GM23338 (cell line): ENCODE data around the gene ANKFN1. TPM values are rescaled to one million over a fixed set of nuclear protein-coding genes. Genes with fewer than 3 reads are reported as not detected.

Source experiments
- ATAC-seq: fragments of 200-7000 bp; cut with Tn5 transposase; 3 replicates; pipeline ENCODE4 v1.9.1; 2020
- DNase-seq: peaks from one replicate; pipeline ENCODE4 v3.0.0-alpha.2; 2015; ENCODE audit warnings: low spot score
- H2AFZ ChIP-seq: fragments of 200-600 bp; sonication (generic); 2 replicates; pipeline ENCODE4 v1.8.0; 2016; ENCODE audit warnings: antibody characterized with exemption, mild to moderate bottlenecking, moderate library complexity
- H3F3A ChIP-seq: fragments of 200-600 bp; sonication (generic); replicated peaks from 2 replicates; pipeline ENCODE4 v1.8.0; 2017; ENCODE audit warnings: antibody characterized with exemption, mixed run types, low read depth
- H3K27ac ChIP-seq: fragments of 200-600 bp; sonication (generic); 2 replicates; pipeline ENCODE4 v1.6.1; 2016; ENCODE audit warnings: low read depth
- H3K27me3 ChIP-seq: fragments of 200-600 bp; sonication (generic); 2 replicates; pipeline ENCODE4 v1.8.0; 2016; ENCODE audit warnings: mild to moderate bottlenecking, mixed run types, moderate library complexity; ENCODE audit not compliant: insufficient read depth
- H3K36me3 ChIP-seq: fragments of 200-600 bp; sonication (generic); 2 replicates; pipeline ENCODE4 v1.8.0; 2016; ENCODE audit warnings: mild to moderate bottlenecking; ENCODE audit not compliant: insufficient read depth
- H3K4me1 ChIP-seq: fragments of 200-600 bp; sonication (generic); 2 replicates; pipeline ENCODE4 v1.8.0; 2016; ENCODE audit warnings: mild to moderate bottlenecking, moderate library complexity; ENCODE audit not compliant: insufficient read depth
- H3K4me2 ChIP-seq: fragments of 200-600 bp; sonication (generic); 2 replicates; pipeline ENCODE4 v1.7.1; 2017; ENCODE audit warnings: mixed run types
- H3K4me3 ChIP-seq: fragments of 200-600 bp; sonication (generic); 2 replicates; pipeline ENCODE4 v1.6.1; 2016; ENCODE audit warnings: mixed run types
- H3K79me2 ChIP-seq: fragments of 200-600 bp; sonication (generic); replicated peaks from 2 replicates; pipeline ENCODE4 v1.8.0; 2017; ENCODE audit warnings: mild to moderate bottlenecking; ENCODE audit not compliant: insufficient read depth
- H3K9me2 ChIP-seq: fragments of 200-600 bp; sonication (generic); 2 replicates; pipeline ENCODE4 v1.8.0; 2017; ENCODE audit not compliant: insufficient read depth
- H4K20me1 ChIP-seq: fragments of 200-600 bp; sonication (generic); replicated peaks from 2 replicates; pipeline ENCODE4 v1.8.0; 2017; ENCODE audit warnings: mild to moderate bottlenecking; ENCODE audit not compliant: insufficient read depth
- H3K27ac Mint-ChIP-seq: 2 replicates; pipeline ENCODE4 v1.8.0; 2020; ENCODE audit warnings: inconsistent platforms, mild to moderate bottlenecking, moderate library complexity, mixed read lengths
- H3K27me3 Mint-ChIP-seq: 3 replicates; pipeline ENCODE4 v1.8.0; 2022; ENCODE audit warnings: low read depth, mild to moderate bottlenecking, moderate library complexity, mixed read lengths, inconsistent platforms; ENCODE audit not compliant: insufficient read depth, poor library complexity
- H3K36me3 Mint-ChIP-seq: 3 replicates; pipeline ENCODE4 v1.8.0; 2021; ENCODE audit warnings: low read depth, mild to moderate bottlenecking, inconsistent platforms, moderate library complexity, mixed read lengths
- H3K4me1 Mint-ChIP-seq: 3 replicates; pipeline ENCODE4 v1.8.0; 2020; ENCODE audit warnings: mild to moderate bottlenecking, inconsistent platforms, mixed read lengths
- H3K4me3 Mint-ChIP-seq: 3 replicates; pipeline ENCODE4 v1.8.0; 2021; ENCODE audit warnings: moderate library complexity, mild to moderate bottlenecking, inconsistent platforms, mixed read lengths
- H3K9me3 Mint-ChIP-seq: 3 replicates; pipeline ENCODE4 v1.8.0; 2020; ENCODE audit warnings: moderate library complexity, mild to moderate bottlenecking, inconsistent platforms, mixed read lengths
- CREB1 ChIP-seq: fragments of 250-450 bp; sonication (Bioruptor Pico); IDR thresholded peaks from 2 replicates; pipeline ENCODE4 v1.5.0; 2020; ENCODE audit warnings: low read depth, mild to moderate bottlenecking, moderate library complexity
- EZH2 ChIP-seq: fragments of 200-600 bp; sonication (generic); IDR thresholded peaks from one replicate; pipeline ENCODE4 v1.8.0; 2017; ENCODE audit warnings: antibody characterized with exemption, mild to moderate bottlenecking, low read depth; ENCODE audit not compliant: unreplicated experiment
- EZH2phosphoT487 ChIP-seq: fragments of 200-600 bp; sonication (generic); IDR thresholded peaks from one replicate; pipeline ENCODE4 v1.8.1; 2018; ENCODE audit warnings: antibody characterized with exemption; ENCODE audit not compliant: unreplicated experiment
- JUNB ChIP-seq: IDR thresholded peaks from one replicate; pipeline ENCODE4 v1.6.1; 2016; ENCODE audit warnings: antibody characterized with exemption; ENCODE audit not compliant: unreplicated experiment
- NANOG ChIP-seq: IDR thresholded peaks from 2 replicates; pipeline ENCODE4 v1.6.1; 2016; ENCODE audit warnings: antibody characterized with exemption, borderline replicate concordance
- POLR2AphosphoS5 ChIP-seq: IDR thresholded peaks from 2 replicates; pipeline ENCODE4 v1.6.1; 2016; ENCODE audit warnings: antibody characterized with exemption, low read depth
- STAT1 ChIP-seq: IDR thresholded peaks from one replicate; pipeline ENCODE4 v1.6.1; 2016; ENCODE audit warnings: antibody characterized with exemption; ENCODE audit not compliant: unreplicated experiment
- ZNF114 ChIP-seq: fragments of 250-450 bp; sonication (Bioruptor Pico); IDR thresholded peaks from 2 replicates; pipeline ENCODE4 v1.5.0; 2020; ENCODE audit warnings: mild to moderate bottlenecking, moderate library complexity
- ZNF331 ChIP-seq: fragments of 250-450 bp; sonication (Bioruptor Pico); IDR thresholded peaks from 2 replicates; pipeline ENCODE4 v1.5.0; 2020; ENCODE audit warnings: low read depth, mild to moderate bottlenecking, moderate library complexity
- polyA plus RNA-seq: library from polyadenylated mRNA; unstranded; fragments of >200 nt; fragmentation: Nextera tagmentation; extraction: Ambion mirVana; gene quantifications from 2 replicates; pipeline ENCODE4 v1.2.1, GENCODE V29; 2016
- total RNA-seq: library from RNA; depleted of rRNA; stranded (reverse); fragments of >200 nt; shearing (Covaris generic); gene quantifications from 2 replicates; pipeline ENCODE4 v1.2.3, GENCODE V29; 2014
- TF ChIP-seq, protein P1 (sequence below): fragments of 250-450 bp; sonication (Bioruptor Pico); IDR thresholded peaks from 2 replicates; pipeline ENCODE4 v1.5.0; 2020; ENCODE audit warnings: mild to moderate bottlenecking, moderate library complexity
- TF ChIP-seq, protein P2 (sequence below): IDR thresholded peaks from one replicate; pipeline ENCODE4 v1.6.1; 2018; ENCODE audit warnings: antibody characterized with exemption; ENCODE audit not compliant: unreplicated experiment
- TF ChIP-seq, protein P3 (sequence below): IDR thresholded peaks from 2 replicates; pipeline ENCODE4 v1.6.1; 2016; ENCODE audit warnings: antibody characterized with exemption
- TF ChIP-seq, protein P4 (sequence below), 2 experiments: fragments of 200-600 bp in 1 of 2; sonication (generic) in 1 of 2; conservative IDR thresholded peaks; 2 replicates each; pipeline versions ENCODE4 v1.5.1 to v1.6.1; 2016 to 2017; ENCODE audit warnings: antibody characterized with exemption in 2 of 2, low read depth in 2 of 2, mild to moderate bottlenecking in 2 of 2, moderate library complexity in 1 of 2

ANKFN1 gene
- total and polyA plus RNA-seq, 2 experiments from 2014 or later, result not detected

DNA sequence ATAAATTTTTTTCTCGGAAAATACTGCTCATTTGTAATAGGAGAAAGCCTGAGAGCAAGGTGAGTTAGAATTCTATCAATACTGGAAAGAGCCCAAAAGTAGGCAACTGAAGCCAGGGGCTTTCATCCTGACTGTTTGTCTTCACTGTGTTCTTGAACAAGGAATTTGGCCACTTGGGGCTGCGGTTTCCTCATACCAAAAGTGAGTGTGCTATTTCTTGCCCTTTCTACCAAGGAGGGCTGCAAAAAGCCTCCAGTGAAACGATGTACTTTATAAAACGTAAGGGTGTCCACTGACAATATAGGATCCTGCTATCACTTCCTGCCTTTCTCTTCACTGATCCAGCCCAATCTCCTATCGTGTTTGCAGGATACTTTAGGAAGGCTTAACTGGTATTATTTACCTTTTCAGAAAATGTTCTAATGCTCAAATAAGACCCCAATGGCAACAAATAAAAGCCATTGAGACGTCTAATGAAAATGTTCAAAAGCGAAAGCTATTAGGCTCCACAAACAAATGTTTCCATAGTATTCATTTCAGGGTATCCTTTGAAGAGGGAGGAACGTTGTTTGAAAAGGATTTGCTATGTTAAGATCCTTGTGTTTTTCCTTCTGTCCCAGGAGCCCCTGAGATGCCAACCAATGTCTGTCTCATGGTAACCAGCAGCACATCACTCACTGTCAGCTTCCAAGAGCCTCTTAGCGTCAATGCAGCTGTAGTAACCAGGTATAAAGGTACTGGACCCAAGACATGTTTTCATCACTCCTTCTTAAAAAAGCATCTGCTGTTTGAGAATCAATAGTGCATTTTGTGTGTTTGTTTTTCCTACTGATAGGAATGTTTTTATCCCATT lies 220.9 kb downstream of the ANKFN1 start:
- Histone ChIP-seq H3K4me2 (no peak overlapping the region), H4K20me1 (no peaks in the 10 kb centered on the region), H3K27ac (no peak overlapping the region), H3K27me3 (no peaks in the 10 kb centered on the region), H3F3A (no peaks in the 10 kb centered on the region), H3K4me3 (no peak overlapping the region), H3K9me2 (0 out of 2 replicates have a peak, but pooled peaks cover 6% of the 10 kb centered on the region), H3K36me3 (no peaks in the 10 kb centered on the region), H2AFZ (no peak overlapping the region), H3K4me1 (no peaks in the 10 kb centered on the region), H3K79me2 (no peaks in the 10 kb centered on the region)
- TF ChIP-seq, protein P1, sequence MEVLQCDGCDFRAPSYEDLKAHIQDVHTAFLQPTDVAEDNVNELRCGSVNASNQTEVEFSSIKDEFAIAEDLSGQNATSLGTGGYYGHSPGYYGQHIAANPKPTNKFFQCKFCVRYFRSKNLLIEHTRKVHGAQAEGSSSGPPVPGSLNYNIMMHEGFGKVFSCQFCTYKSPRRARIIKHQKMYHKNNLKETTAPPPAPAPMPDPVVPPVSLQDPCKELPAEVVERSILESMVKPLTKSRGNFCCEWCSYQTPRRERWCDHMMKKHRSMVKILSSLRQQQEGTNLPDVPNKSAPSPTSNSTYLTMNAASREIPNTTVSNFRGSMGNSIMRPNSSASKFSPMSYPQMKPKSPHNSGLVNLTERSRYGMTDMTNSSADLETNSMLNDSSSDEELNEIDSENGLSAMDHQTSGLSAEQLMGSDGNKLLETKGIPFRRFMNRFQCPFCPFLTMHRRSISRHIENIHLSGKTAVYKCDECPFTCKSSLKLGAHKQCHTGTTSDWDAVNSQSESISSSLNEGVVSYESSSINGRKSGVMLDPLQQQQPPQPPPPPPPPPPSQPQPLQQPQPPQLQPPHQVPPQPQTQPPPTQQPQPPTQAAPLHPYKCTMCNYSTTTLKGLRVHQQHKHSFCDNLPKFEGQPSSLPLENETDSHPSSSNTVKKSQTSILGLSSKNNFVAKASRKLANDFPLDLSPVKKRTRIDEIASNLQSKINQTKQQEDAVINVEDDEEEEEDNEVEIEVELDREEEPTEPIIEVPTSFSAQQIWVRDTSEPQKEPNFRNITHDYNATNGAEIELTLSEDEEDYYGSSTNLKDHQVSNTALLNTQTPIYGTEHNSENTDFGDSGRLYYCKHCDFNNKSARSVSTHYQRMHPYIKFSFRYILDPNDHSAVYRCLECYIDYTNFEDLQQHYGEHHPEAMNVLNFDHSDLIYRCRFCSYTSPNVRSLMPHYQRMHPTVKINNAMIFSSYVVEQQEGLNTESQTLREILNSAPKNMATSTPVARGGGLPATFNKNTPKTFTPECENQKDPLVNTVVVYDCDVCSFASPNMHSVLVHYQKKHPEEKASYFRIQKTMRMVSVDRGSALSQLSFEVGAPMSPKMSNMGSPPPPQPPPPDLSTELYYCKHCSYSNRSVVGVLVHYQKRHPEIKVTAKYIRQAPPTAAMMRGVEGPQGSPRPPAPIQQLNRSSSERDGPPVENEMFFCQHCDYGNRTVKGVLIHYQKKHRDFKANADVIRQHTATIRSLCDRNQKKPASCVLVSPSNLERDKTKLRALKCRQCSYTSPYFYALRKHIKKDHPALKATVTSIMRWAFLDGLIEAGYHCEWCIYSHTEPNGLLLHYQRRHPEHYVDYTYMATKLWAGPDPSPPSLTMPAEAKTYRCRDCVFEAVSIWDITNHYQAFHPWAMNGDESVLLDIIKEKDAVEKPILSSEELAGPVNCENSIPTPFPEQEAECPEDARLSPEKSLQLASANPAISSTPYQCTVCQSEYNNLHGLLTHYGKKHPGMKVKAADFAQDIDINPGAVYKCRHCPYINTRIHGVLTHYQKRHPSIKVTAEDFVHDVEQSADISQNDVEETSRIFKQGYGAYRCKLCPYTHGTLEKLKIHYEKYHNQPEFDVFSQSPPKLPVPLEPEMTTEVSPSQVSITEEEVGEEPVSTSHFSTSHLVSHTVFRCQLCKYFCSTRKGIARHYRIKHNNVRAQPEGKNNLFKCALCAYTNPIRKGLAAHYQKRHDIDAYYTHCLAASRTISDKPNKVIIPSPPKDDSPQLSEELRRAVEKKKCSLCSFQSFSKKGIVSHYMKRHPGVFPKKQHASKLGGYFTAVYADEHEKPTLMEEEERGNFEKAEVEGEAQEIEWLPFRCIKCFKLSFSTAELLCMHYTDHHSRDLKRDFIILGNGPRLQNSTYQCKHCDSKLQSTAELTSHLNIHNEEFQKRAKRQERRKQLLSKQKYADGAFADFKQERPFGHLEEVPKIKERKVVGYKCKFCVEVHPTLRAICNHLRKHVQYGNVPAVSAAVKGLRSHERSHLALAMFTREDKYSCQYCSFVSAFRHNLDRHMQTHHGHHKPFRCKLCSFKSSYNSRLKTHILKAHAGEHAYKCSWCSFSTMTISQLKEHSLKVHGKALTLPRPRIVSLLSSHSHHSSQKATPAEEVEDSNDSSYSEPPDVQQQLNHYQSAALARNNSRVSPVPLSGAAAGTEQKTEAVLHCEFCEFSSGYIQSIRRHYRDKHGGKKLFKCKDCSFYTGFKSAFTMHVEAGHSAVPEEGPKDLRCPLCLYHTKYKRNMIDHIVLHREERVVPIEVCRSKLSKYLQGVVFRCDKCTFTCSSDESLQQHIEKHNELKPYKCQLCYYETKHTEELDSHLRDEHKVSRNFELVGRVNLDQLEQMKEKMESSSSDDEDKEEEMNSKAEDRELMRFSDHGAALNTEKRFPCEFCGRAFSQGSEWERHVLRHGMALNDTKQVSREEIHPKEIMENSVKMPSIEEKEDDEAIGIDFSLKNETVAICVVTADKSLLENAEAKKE (CRISPR knock-in tag), result no peak
- TF ChIP-seq POLR2AphosphoS5 (no peak), JUNB (no peak), ZNF114 (CRISPR knock-in tag) (no peak), STAT1 (no peak), CREB1 (CRISPR knock-in tag) (no peak), EZH2phosphoT487 (no peak), NANOG (no peak), ZNF331 (CRISPR knock-in tag) (no peak), EZH2 (no peak)
- TF ChIP-seq, protein P2, sequence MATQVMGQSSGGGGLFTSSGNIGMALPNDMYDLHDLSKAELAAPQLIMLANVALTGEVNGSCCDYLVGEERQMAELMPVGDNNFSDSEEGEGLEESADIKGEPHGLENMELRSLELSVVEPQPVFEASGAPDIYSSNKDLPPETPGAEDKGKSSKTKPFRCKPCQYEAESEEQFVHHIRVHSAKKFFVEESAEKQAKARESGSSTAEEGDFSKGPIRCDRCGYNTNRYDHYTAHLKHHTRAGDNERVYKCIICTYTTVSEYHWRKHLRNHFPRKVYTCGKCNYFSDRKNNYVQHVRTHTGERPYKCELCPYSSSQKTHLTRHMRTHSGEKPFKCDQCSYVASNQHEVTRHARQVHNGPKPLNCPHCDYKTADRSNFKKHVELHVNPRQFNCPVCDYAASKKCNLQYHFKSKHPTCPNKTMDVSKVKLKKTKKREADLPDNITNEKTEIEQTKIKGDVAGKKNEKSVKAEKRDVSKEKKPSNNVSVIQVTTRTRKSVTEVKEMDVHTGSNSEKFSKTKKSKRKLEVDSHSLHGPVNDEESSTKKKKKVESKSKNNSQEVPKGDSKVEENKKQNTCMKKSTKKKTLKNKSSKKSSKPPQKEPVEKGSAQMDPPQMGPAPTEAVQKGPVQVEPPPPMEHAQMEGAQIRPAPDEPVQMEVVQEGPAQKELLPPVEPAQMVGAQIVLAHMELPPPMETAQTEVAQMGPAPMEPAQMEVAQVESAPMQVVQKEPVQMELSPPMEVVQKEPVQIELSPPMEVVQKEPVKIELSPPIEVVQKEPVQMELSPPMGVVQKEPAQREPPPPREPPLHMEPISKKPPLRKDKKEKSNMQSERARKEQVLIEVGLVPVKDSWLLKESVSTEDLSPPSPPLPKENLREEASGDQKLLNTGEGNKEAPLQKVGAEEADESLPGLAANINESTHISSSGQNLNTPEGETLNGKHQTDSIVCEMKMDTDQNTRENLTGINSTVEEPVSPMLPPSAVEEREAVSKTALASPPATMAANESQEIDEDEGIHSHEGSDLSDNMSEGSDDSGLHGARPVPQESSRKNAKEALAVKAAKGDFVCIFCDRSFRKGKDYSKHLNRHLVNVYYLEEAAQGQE, result no peak
- TF ChIP-seq, protein P3, sequence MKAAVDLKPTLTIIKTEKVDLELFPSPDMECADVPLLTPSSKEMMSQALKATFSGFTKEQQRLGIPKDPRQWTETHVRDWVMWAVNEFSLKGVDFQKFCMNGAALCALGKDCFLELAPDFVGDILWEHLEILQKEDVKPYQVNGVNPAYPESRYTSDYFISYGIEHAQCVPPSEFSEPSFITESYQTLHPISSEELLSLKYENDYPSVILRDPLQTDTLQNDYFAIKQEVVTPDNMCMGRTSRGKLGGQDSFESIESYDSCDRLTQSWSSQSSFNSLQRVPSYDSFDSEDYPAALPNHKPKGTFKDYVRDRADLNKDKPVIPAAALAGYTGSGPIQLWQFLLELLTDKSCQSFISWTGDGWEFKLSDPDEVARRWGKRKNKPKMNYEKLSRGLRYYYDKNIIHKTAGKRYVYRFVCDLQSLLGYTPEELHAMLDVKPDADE, result no peak
- TF ChIP-seq, protein P4, sequence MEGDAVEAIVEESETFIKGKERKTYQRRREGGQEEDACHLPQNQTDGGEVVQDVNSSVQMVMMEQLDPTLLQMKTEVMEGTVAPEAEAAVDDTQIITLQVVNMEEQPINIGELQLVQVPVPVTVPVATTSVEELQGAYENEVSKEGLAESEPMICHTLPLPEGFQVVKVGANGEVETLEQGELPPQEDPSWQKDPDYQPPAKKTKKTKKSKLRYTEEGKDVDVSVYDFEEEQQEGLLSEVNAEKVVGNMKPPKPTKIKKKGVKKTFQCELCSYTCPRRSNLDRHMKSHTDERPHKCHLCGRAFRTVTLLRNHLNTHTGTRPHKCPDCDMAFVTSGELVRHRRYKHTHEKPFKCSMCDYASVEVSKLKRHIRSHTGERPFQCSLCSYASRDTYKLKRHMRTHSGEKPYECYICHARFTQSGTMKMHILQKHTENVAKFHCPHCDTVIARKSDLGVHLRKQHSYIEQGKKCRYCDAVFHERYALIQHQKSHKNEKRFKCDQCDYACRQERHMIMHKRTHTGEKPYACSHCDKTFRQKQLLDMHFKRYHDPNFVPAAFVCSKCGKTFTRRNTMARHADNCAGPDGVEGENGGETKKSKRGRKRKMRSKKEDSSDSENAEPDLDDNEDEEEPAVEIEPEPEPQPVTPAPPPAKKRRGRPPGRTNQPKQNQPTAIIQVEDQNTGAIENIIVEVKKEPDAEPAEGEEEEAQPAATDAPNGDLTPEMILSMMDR (conservative IDR thresholded peaks at IDR 0.05; ENCODE audit: low read depth in 2 of 2), result no peak
- H3K4me3 Mint-ChIP-seq, result no peak overlapping the region
- no peak for ATAC-seq
- no peaks in the 10 kb centered on the region; the same call in 2 of the 3 replicates for H3K4me1 Mint-ChIP-seq
- peak; percentile 20 for DNase-seq
- no peak overlapping the region for H3K27ac Mint-ChIP-seq
- no peaks in the 10 kb centered on the region for H3K9me3 Mint-ChIP-seq
- H3K36me3 Mint-ChIP-seq, result no peaks in the 10 kb centered on the region
- no peaks in the 10 kb centered on the region for H3K27me3 Mint-ChIP-seq
